GM12878 (cell line): ENCODE measurements around the gene LRRC45. TPM values are rescaled to one million over a fixed set of nuclear protein-coding genes. Genes with fewer than 3 reads are reported as not detected.

ENCODE experiments used
- ATAC-seq: fragments of 200-7000 bp; cut with Tn5 transposase; 3 replicates; pipeline ENCODE4 v1.9.1; 2020; ENCODE audit warnings: mild to moderate bottlenecking, moderate library complexity
- BruUV-seq: library from RNA; stranded (reverse); fragments of 400-500 nt; replicated peaks from 2 replicates; lab custom pipeline; 2021; lab: Mats Ljungman, UMichigan
- CTCF ChIA-PET: fragments of 300-600 bp; sonication (Branson Sonifier 250); formaldehyde crosslinking; extraction: SDS; loops from one replicate; lab custom pipeline; 2021; ENCODE audit warnings: inconsistent platforms; lab: Yijun Ruan, JAX
- POLR2A ChIA-PET: fragments of 350-600 bp; formaldehyde crosslinking; extraction: SDS; loops from one replicate; lab custom pipeline; 2021; ENCODE audit warnings: inconsistent platforms; lab: Charles Lee
- RAD21 ChIA-PET: fragments of 300-600 bp; sonication (Branson Sonifier 250); formaldehyde crosslinking; loops from one replicate; lab custom pipeline; 2023; ENCODE audit warnings: antibody characterized with exemption; ENCODE audit not compliant: unreplicated experiment; lab: Charles Lee
- SMC1A ChIA-PET: fragments of 300-600 bp; sonication (Branson Sonifier 250); formaldehyde crosslinking; loops from one replicate; lab custom pipeline; 2023; ENCODE audit not compliant: unreplicated experiment, uncharacterized antibody; lab: Charles Lee
- DNase-seq: peaks from one replicate; pipeline ENCODE4 v3.0.0-alpha.2; 2011; ENCODE audit warnings: low read depth, low spot score
- FAIRE-seq: peaks from 3 replicates; lab custom pipeline; 2011; peaks lifted over from hg19 to GRCh38; lab: Jason Lieb, UNC
- H2AFZ ChIP-seq: 2 replicates; pipeline ENCODE4 v1.6.0; 2011; ENCODE audit warnings: low read depth, low read length, control low read depth; ENCODE audit not compliant: control insufficient read depth
- H3K27ac ChIP-seq: 2 replicates; pipeline ENCODE4 v1.5.1; 2011; ENCODE audit warnings: control low read depth; ENCODE audit not compliant: control insufficient read depth, insufficient read depth
- H3K27me3 ChIP-seq, 2 experiments: replicated peaks in 1 of 2; 2 replicates each; pipeline versions ENCODE4 v1.6.0 to v1.6.1; 2011; ENCODE audit warnings: low read length in 1 of 2; ENCODE audit not compliant: control insufficient read depth in 2 of 2, insufficient read depth in 2 of 2
- H3K36me3 ChIP-seq, 2 experiments: 2 replicates each; pipeline ENCODE4 v1.5.1; 2011; ENCODE audit warnings: low read length in 1 of 2; ENCODE audit not compliant: control insufficient read depth in 2 of 2, insufficient read depth in 2 of 2
- H3K4me1 ChIP-seq: 2 replicates; pipeline ENCODE4 v1.6.1; 2011; ENCODE audit warnings: mild to moderate bottlenecking, low read length, moderate library complexity, mixed read lengths; ENCODE audit not compliant: control insufficient read depth, insufficient read depth
- H3K4me2 ChIP-seq: 2 replicates; pipeline ENCODE4 v1.6.0; 2011; ENCODE audit warnings: control low read depth; ENCODE audit not compliant: control insufficient read depth, insufficient read depth
- H3K4me3 ChIP-seq: fragments of 200-600 bp; sonication (generic); 2 replicates; pipeline ENCODE4 v1.5.1; 2016
- H3K79me2 ChIP-seq: 2 replicates; pipeline ENCODE4 v1.6.0; 2011; ENCODE audit warnings: low read length; ENCODE audit not compliant: control insufficient read depth, insufficient read depth
- H3K9ac ChIP-seq: 2 replicates; pipeline ENCODE4 v1.8.0; 2011; ENCODE audit warnings: low read length, control low read depth, mixed read lengths; ENCODE audit not compliant: control insufficient read depth, insufficient read depth
- H3K9me3 ChIP-seq: replicated peaks from 3 replicates; pipeline ENCODE4 v1.5.1; 2011; ENCODE audit warnings: mild to moderate bottlenecking, low read length; ENCODE audit not compliant: control insufficient read depth, insufficient read depth
- H4K20me1 ChIP-seq: 2 replicates; pipeline ENCODE4 v1.6.0; 2011; ENCODE audit not compliant: control insufficient read depth, insufficient read depth
- BHLHE40 ChIP-seq, 2 experiments: fragments of 450-650 bp in 1 of 2; IDR thresholded peaks; 2 replicates each; pipeline ENCODE4 v1.6.1; 2011 to 2017; ENCODE audit warnings: low read depth in 2 of 2, borderline replicate concordance in 1 of 2, improper control_type of control experiment in 1 of 2, low read length in 1 of 2, mild to moderate bottlenecking in 1 of 2
- CEBPB ChIP-seq, 2 experiments: fragments of 150-350 bp in 1 of 2; IDR thresholded peaks; 2 replicates each; pipeline ENCODE4 v1.6.1; 2012 to 2014; ENCODE audit warnings: low read depth in 2 of 2, low read length in 2 of 2, borderline replicate concordance in 1 of 2, inconsistent platforms in 1 of 2
- HCFC1 ChIP-seq: fragments of 150-350 bp; IDR thresholded peaks from 2 replicates; pipeline ENCODE4 v1.6.1; 2014; ENCODE audit warnings: low read length
- IKZF2 ChIP-seq, 2 experiments: fragments of 450-650 bp; IDR thresholded peaks; 2 replicates each; pipeline ENCODE4 v1.6.1; 2017; ENCODE audit warnings: mild to moderate bottlenecking in 2 of 2, moderate library complexity in 2 of 2
- NFYA ChIP-seq: IDR thresholded peaks from 2 replicates; pipeline ENCODE4 v1.6.1; 2011; ENCODE audit warnings: low read depth, mild to moderate bottlenecking, low read length, improper control_type of control experiment, borderline replicate concordance
- NR2C2 ChIP-seq: IDR thresholded peaks from 2 replicates; pipeline ENCODE4 v1.6.1; 2011; ENCODE audit warnings: borderline replicate concordance, low read depth; ENCODE audit not compliant: control insufficient read depth, insufficient read length
- NR2F1 ChIP-seq: fragments of 450-650 bp; conservative IDR thresholded peaks from 2 replicates; pipeline ENCODE4 v1.6.1; 2017; ENCODE audit warnings: mild to moderate bottlenecking
- PAX5 ChIP-seq: IDR thresholded peaks from 2 replicates; pipeline ENCODE4 v1.6.1; 2011; ENCODE audit warnings: low read depth, low read length, borderline replicate concordance
- RCOR1 ChIP-seq: conservative IDR thresholded peaks from 2 replicates; pipeline ENCODE4 v1.6.1; 2012; ENCODE audit warnings: low read depth, low read length, improper control_type of control experiment
- SIX5 ChIP-seq: IDR thresholded peaks from 2 replicates; pipeline ENCODE4 v1.6.1; 2011; ENCODE audit warnings: mild to moderate bottlenecking, low read depth, low read length, moderate library complexity; ENCODE audit not compliant: severe bottlenecking
- SREBF1 ChIP-seq: IDR thresholded peaks from 2 replicates; pipeline ENCODE4 v1.6.1; 2012; ENCODE audit warnings: mild to moderate bottlenecking, low read length
- TCF12 ChIP-seq: IDR thresholded peaks from 2 replicates; pipeline ENCODE4 v1.6.1; 2011; ENCODE audit warnings: low read depth, mild to moderate bottlenecking, low read length
- YY1 ChIP-seq: IDR thresholded peaks from 2 replicates; pipeline ENCODE4 v1.6.1; 2011; ENCODE audit warnings: low read depth, mild to moderate bottlenecking, low read length
- ZNF384 ChIP-seq: IDR thresholded peaks from 2 replicates; pipeline ENCODE4 v1.6.1; 2012; ENCODE audit warnings: low read depth, mild to moderate bottlenecking, low read length, improper control_type of control experiment, borderline replicate concordance
- whole genome bisulfite sequencing: methylation state at CpG from one replicate; pipeline ENCODE4 v1.1.6; 2016; ENCODE audit warnings: low lambda C conversion rate; ENCODE audit not compliant: insufficient replicate concordance, insufficient coverage; ENCODE audit errors: missing lambda C conversion rate; 5-methylcytosine and 5-hydroxymethylcytosine counted together
- in situ Hi-C: fragments of 300-500 bp; cut with MboI; formaldehyde crosslinking; loops from 9 replicates; pipeline ENCODE4 v1.14.3; 2018; ENCODE audit warnings: mixed read lengths
- intact Hi-C: fragments of 100-400 bp; cut with micrococcal nuclease; formaldehyde crosslinking; loops from one replicate; pipeline ENCODE4 v1.14.2; 2022; ENCODE audit not compliant: unreplicated experiment
- polyA plus RNA-seq, 11 experiments: library from polyadenylated mRNA; depleted of rRNA in 4 of 11; unstranded in 6 of 11; stranded (reverse) in 5 of 11; fragments of >200 nt; fragmentation: Nextera tagmentation in 4 of 11; fragmentation: Illumina TruSeq in 1 of 11; extraction: Ambion mirVana in 4 of 11; extraction: Trizol in 1 of 11; gene quantifications; 1 replicate in 1 of 11; 2 replicates in 10 of 11; pipeline versions ENCODE4 v1.2.1 to v1.2.3, GENCODE V29; 2011 to 2016; ENCODE audit warnings: inconsistent platforms in 2 of 11, missing spikeins in 2 of 11, low read depth in 1 of 11
- total RNA-seq, 4 experiments: library from RNA; depleted of rRNA in 3 of 4; stranded (reverse); fragments of >200 nt in 3 of 4; fragmentation: Illumina TruSeq in 1 of 4; extraction: Trizol in 1 of 4; gene quantifications; 2 replicates each; pipeline versions ENCODE4 v1.2.1 to v1.2.3, GENCODE V29; 2013 to 2021
- TF ChIP-seq, protein P1 (sequence below): fragments of 150-350 bp; IDR thresholded peaks from 2 replicates; pipeline ENCODE4 v1.6.1; 2016; ENCODE audit warnings: low read depth, low read length
- TF ChIP-seq, protein P2 (sequence below): fragments of 450-650 bp; IDR thresholded peaks from 2 replicates; pipeline ENCODE4 v1.6.1; 2018; ENCODE audit warnings: mild to moderate bottlenecking, low read depth, moderate library complexity; ENCODE audit not compliant: partially characterized antibody

The LRRC45 gene
- total and polyA plus RNA-seq, 10 of the 15 experiments (the other 5 are each of a cell fraction or from before 2014, with no cell fraction given), result 0.03 to 27.7 (median 10.4) TPM

DNA sequence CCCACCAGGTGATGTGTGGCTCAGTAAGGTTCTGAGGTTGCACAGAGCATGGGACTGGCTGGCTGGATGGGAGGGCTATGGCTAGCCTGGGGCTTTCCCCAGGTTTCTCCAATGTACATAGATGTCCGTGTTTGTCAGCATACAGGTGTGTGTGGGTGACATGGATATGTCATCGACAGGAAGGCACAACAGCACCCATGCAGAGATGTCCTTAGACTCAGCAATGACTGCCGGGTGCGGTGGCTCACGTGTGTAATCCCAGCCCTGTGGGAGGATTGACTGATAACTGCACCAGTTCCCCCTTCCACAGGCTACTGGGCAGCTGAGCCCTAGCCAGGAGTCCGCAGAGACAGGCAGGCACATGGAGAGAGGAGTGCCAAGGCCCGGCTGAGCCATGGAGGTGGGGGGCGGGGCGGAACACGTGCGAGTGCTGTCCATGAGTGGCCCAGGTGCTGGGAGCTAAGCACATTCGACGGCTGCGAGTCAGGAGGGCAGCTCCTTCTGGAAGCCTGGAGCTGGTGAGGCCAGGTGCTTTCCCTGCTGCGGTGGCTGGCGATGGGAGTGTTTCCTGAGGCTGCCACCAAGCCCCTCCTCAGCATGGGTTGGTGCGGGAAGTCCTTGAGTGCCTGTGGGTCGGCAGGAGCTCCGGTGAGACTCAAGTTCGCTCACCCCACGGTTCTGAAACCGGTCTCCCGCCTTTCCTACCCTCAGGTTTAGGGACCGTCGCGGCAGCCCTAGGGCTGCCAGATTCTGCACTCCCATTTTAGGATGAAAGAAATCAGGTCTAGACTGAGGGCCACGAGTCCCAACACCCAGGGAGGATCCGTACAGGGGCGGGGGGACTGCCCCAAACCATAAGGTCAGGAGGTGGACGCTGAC, 46.5 kb upstream of the LRRC45 start:
- Histone ChIP-seq H3K9ac (peak overlapping the region; percentile 92), H3K9me3 (peaks cover 2% of the 10 kb centered on the region; the same call in 2 of the 3 replicates), H3K36me3 (no peaks in the 10 kb centered on the region; a peak in 1 of 4 replicates), H3K4me2 (peak overlapping the region; percentile 99), H3K4me1 (peaks cover 14% of the 10 kb centered on the region), H3K27ac (peak overlapping the region; percentile 87), H3K27me3 (no peaks in the 10 kb centered on the region), H2AFZ (peak overlapping the region; percentile 61), H3K4me3 (peak overlapping the region; percentile 87), H4K20me1 (no peaks in the 10 kb centered on the region), H3K79me2 (no peaks in the 10 kb centered on the region; the same call in 1 of the 2 replicates)
- peak; percentile 43 for ATAC-seq
- 19% methylated on average over 30 of the region's 30 CpGs for WGBS
- intact Hi-C loops (no loop called here), in situ Hi-C loops (no loop called here)
- ChIA-PET POLR2A (interaction anchor here (0.6 to 2.4 kb wide), 6 partner anchors 9 to 320 kb away, joined by 3 to 18 read pairs (median 3); partner anchors contain the start of genes CENPX and LRRC45), CTCF (interaction anchor here (0.6 to 1.9 kb wide), 6 partner anchors 17 to 45 kb away, joined by 3 to 6 read pairs (median 4); no protein-coding TSS in a partner anchor), RAD21 (no interaction called here), SMC1A (interaction anchor here (1.6 kb wide), 1 partner anchor 9 kb away, joined by 4 read pairs; no protein-coding TSS in a partner anchor)
- no peak for DNase-seq
- TSS peak; percentile 85 for BruUV-seq
- no peak for FAIRE-seq
- TF ChIP-seq SIX5, result no peak
- no peak; a peak in 1 of 4 replicates for TF ChIP-seq IKZF2 (IDR thresholded peaks at IDR 0.05)
- TF ChIP-seq TCF12, result 0 out of 2 replicates have a peak, but pooled peaks have one; percentile 9
- TF ChIP-seq NR2F1, result no peak
- no peak for TF ChIP-seq ZNF384
- TF ChIP-seq, protein P1, sequence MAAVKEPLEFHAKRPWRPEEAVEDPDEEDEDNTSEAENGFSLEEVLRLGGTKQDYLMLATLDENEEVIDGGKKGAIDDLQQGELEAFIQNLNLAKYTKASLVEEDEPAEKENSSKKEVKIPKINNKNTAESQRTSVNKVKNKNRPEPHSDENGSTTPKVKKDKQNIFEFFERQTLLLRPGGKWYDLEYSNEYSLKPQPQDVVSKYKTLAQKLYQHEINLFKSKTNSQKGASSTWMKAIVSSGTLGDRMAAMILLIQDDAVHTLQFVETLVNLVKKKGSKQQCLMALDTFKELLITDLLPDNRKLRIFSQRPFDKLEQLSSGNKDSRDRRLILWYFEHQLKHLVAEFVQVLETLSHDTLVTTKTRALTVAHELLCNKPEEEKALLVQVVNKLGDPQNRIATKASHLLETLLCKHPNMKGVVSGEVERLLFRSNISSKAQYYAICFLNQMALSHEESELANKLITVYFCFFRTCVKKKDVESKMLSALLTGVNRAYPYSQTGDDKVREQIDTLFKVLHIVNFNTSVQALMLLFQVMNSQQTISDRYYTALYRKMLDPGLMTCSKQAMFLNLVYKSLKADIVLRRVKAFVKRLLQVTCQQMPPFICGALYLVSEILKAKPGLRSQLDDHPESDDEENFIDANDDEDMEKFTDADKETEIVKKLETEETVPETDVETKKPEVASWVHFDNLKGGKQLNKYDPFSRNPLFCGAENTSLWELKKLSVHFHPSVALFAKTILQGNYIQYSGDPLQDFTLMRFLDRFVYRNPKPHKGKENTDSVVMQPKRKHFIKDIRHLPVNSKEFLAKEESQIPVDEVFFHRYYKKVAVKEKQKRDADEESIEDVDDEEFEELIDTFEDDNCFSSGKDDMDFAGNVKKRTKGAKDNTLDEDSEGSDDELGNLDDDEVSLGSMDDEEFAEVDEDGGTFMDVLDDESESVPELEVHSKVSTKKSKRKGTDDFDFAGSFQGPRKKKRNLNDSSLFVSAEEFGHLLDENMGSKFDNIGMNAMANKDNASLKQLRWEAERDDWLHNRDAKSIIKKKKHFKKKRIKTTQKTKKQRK, result no peak
- TF ChIP-seq NR2C2, result no peak
- TF ChIP-seq PAX5, result no peak
- peak in 1 of 2 experiments; percentile 78; a peak in 2 of 4 replicates for TF ChIP-seq BHLHE40 (IDR thresholded peaks at IDR 0.05; ENCODE audit: borderline replicate concordance in 1 of 2, low read depth in 2 of 2, low read length in 1 of 2)
- TF ChIP-seq RCOR1, result no peak
- TF ChIP-seq, protein P2, sequence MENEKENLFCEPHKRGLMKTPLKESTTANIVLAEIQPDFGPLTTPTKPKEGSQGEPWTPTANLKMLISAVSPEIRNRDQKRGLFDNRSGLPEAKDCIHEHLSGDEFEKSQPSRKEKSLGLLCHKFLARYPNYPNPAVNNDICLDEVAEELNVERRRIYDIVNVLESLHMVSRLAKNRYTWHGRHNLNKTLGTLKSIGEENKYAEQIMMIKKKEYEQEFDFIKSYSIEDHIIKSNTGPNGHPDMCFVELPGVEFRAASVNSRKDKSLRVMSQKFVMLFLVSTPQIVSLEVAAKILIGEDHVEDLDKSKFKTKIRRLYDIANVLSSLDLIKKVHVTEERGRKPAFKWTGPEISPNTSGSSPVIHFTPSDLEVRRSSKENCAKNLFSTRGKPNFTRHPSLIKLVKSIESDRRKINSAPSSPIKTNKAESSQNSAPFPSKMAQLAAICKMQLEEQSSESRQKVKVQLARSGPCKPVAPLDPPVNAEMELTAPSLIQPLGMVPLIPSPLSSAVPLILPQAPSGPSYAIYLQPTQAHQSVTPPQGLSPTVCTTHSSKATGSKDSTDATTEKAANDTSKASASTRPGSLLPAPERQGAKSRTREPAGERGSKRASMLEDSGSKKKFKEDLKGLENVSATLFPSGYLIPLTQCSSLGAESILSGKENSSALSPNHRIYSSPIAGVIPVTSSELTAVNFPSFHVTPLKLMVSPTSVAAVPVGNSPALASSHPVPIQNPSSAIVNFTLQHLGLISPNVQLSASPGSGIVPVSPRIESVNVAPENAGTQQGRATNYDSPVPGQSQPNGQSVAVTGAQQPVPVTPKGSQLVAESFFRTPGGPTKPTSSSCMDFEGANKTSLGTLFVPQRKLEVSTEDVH, result no peak
- TF ChIP-seq HCFC1, result no peak
- TF ChIP-seq CEBPB (IDR thresholded peaks at IDR 0.05; ENCODE audit: borderline replicate concordance in 1 of 2, low read depth in 2 of 2, low read length in 2 of 2), result no peak
- TF ChIP-seq YY1, result no peak
- TF ChIP-seq NFYA, result no peak
- no peak for TF ChIP-seq SREBF1
